ENCODE measurements around the gene CYP51A1.

DNA sequence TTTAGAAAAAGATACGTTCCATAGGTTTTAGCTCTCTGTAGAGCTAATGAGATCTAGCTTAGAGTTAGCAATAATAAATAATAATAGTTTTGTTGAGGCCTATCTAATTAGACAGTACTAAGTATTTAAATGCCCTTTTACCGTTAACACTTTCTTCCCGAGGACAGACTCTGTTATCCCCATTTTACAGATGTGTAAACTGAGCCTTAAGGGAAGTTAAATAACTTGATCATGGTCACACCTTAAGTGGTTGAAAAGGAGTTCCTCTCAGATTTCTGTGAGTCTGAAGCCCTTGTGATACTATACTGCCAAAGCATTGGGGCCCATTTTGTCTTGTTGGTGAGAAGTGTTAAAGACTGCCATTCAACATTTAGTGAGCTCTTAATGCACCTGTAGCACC, 61.6 kb downstream of the CYP51A1 start:
- TF ChIP-seq, protein P1, sequence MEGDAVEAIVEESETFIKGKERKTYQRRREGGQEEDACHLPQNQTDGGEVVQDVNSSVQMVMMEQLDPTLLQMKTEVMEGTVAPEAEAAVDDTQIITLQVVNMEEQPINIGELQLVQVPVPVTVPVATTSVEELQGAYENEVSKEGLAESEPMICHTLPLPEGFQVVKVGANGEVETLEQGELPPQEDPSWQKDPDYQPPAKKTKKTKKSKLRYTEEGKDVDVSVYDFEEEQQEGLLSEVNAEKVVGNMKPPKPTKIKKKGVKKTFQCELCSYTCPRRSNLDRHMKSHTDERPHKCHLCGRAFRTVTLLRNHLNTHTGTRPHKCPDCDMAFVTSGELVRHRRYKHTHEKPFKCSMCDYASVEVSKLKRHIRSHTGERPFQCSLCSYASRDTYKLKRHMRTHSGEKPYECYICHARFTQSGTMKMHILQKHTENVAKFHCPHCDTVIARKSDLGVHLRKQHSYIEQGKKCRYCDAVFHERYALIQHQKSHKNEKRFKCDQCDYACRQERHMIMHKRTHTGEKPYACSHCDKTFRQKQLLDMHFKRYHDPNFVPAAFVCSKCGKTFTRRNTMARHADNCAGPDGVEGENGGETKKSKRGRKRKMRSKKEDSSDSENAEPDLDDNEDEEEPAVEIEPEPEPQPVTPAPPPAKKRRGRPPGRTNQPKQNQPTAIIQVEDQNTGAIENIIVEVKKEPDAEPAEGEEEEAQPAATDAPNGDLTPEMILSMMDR (IDR thresholded peaks at IDR 0.05): no peak
- TF ChIP-seq POLR2A (IDR thresholded peaks at IDR 0.05): no peak
- no peak for TF ChIP-seq POLR2AphosphoS5 (IDR thresholded peaks at IDR 0.05)
- TF ChIP-seq EP300 (IDR thresholded peaks at IDR 0.05): no peak

Measured in stomach (tissue), 4 donors.